MM.1S (cell line): Measurements from ENCODE around the gene WDR77.

Source experiments
- DNase-seq: peaks from one replicate; pipeline ENCODE4 v3.0.0-alpha.2; 2015
- H2AFZ ChIP-seq: fragments of 300-600 bp; sonication (generic); 2 replicates; pipeline ENCODE4 v1.6.0; 2016; ENCODE audit warnings: antibody characterized with exemption, low read length
- H3F3A ChIP-seq: fragments of 300-600 bp; sonication (generic); 2 replicates; pipeline ENCODE4 v1.6.1; 2016; ENCODE audit warnings: mild to moderate bottlenecking, antibody characterized with exemption, low read length, moderate library complexity, mixed read lengths; ENCODE audit not compliant: insufficient read depth
- H3K27ac ChIP-seq: fragments of 300-600 bp; sonication (generic); 2 replicates; pipeline ENCODE4 v1.5.1; 2016; ENCODE audit warnings: mild to moderate bottlenecking, low read length
- H3K27me3 ChIP-seq: fragments of 300-600 bp; sonication (generic); replicated peaks from 2 replicates; pipeline ENCODE4 v1.6.0; 2016; ENCODE audit warnings: low read length; ENCODE audit not compliant: insufficient read depth
- H3K36me3 ChIP-seq: fragments of 300-600 bp; sonication (generic); replicated peaks from 2 replicates; pipeline ENCODE4 v1.6.1; 2016; ENCODE audit warnings: mild to moderate bottlenecking, low read length, mixed read lengths; ENCODE audit not compliant: insufficient read depth
- H3K4me1 ChIP-seq: fragments of 300-600 bp; sonication (generic); 2 replicates; pipeline ENCODE4 v1.6.1; 2016; ENCODE audit warnings: low read length, mixed read lengths
- H3K4me2 ChIP-seq: fragments of 300-600 bp; sonication (generic); 2 replicates; pipeline ENCODE4 v1.6.0; 2016; ENCODE audit warnings: low read depth, low read length
- H3K4me3 ChIP-seq: fragments of 300-600 bp; sonication (generic); 2 replicates; pipeline ENCODE4 v1.5.1; 2016; ENCODE audit warnings: low read length, mixed read lengths
- H3K79me2 ChIP-seq: fragments of 300-600 bp; sonication (generic); 2 replicates; pipeline ENCODE4 v1.6.1; 2016; ENCODE audit warnings: mixed run types, low read length, mixed read lengths
- H3K9ac ChIP-seq: fragments of 300-600 bp; sonication (generic); 2 replicates; pipeline ENCODE4 v1.6.1; 2016; ENCODE audit warnings: low read length, mixed read lengths
- H3K9me2 ChIP-seq: fragments of 300-600 bp; sonication (generic); replicated peaks from 2 replicates; pipeline ENCODE4 v1.6.1; 2016; ENCODE audit warnings: mild to moderate bottlenecking, low read length, mixed read lengths; ENCODE audit not compliant: insufficient read depth
- H3K9me3 ChIP-seq: fragments of 300-600 bp; sonication (generic); replicated peaks from 2 replicates; pipeline ENCODE4 v1.6.1; 2016; ENCODE audit warnings: mild to moderate bottlenecking, low read length, mixed read lengths; ENCODE audit not compliant: insufficient read depth
- H4K20me1 ChIP-seq: fragments of 300-600 bp; sonication (generic); 2 replicates; pipeline ENCODE4 v1.6.1; 2016; ENCODE audit warnings: mild to moderate bottlenecking, low read length, moderate library complexity, mixed read lengths; ENCODE audit not compliant: insufficient read depth
- CTCF ChIP-seq: fragments of 300-600 bp; sonication (generic); IDR thresholded peaks from 2 replicates; pipeline ENCODE4 v1.5.1; 2016; ENCODE audit warnings: antibody characterized with exemption, low read length, mixed read lengths
- EZH2 ChIP-seq: fragments of 300-600 bp; sonication (generic); optimal IDR thresholded peaks from 2 replicates; pipeline ENCODE3; 2017; ENCODE audit warnings: low read depth, mild to moderate bottlenecking, antibody characterized with exemption, low read length, mixed read lengths
- EZH2phosphoT487 ChIP-seq: fragments of 300-600 bp; sonication (generic); IDR thresholded peaks from 2 replicates; pipeline ENCODE4 v1.6.1; 2018; ENCODE audit warnings: antibody characterized with exemption, low read length

WDR77 gene

GRCh38 chr1:111476214-111476613 lies 27.2 kb upstream of the WDR77 start:
- Histone ChIP-seq H3F3A (no peaks in the 10 kb centered on the region), H3K4me2 (no peak overlapping the region), H3K4me3 (no peak overlapping the region), H3K79me2 (no peaks in the 10 kb centered on the region), H3K27me3 (peaks cover 41% of the 10 kb centered on the region), H3K27ac (no peak overlapping the region), H4K20me1 (no peaks in the 10 kb centered on the region), H3K9me2 (no peaks in the 10 kb centered on the region), H3K36me3 (no peaks in the 10 kb centered on the region), H3K9ac (no peak overlapping the region), H2AFZ (no peak overlapping the region), H3K4me1 (peaks cover 14% of the 10 kb centered on the region), H3K9me3 (no peaks in the 10 kb centered on the region)
- TF ChIP-seq EZH2 = no peak
- no peak for TF ChIP-seq CTCF
- no peak for TF ChIP-seq EZH2phosphoT487
- no peak for DNase-seq

- H3K79me2 ChIP-seq = no peaks in the 10 kb centered on the region
- H3K27ac ChIP-seq = no peak overlapping the region
- TF ChIP-seq EZH2 (no peak), CTCF (no peak), EZH2phosphoT487 (no peak)
- H3K36me3 ChIP-seq = no peaks in the 10 kb centered on the region
- no peak overlapping the region for H3K9ac ChIP-seq
- peaks cover 39% of the 10 kb centered on the region for H3K27me3 ChIP-seq
- no peak overlapping the region for H2AFZ ChIP-seq
- DNase-seq = no peak
- no peaks in the 10 kb centered on the region for H4K20me1 ChIP-seq
- peaks cover 14% of the 10 kb centered on the region for H3K4me1 ChIP-seq
- H3K4me2 ChIP-seq = no peak overlapping the region
- H3K9me3 ChIP-seq = no peaks in the 10 kb centered on the region
- no peaks in the 10 kb centered on the region for H3K9me2 ChIP-seq
- no peaks in the 10 kb centered on the region for H3F3A ChIP-seq
- no peak overlapping the region for H3K4me3 ChIP-seq
Observed at GRCh38 chr1:111475701-111476100, 26.6 kb upstream of the WDR77 start.

- no peak for TF ChIP-seq EZH2
- no peak for TF ChIP-seq CTCF
- TF ChIP-seq EZH2phosphoT487 = no peak
- H3K9ac ChIP-seq = no peak overlapping the region
- no peak overlapping the region for H3K4me2 ChIP-seq
- no peaks in the 10 kb centered on the region for H3F3A ChIP-seq
- H3K4me3 ChIP-seq = no peak overlapping the region
- H3K79me2 ChIP-seq = no peaks in the 10 kb centered on the region
- no peaks in the 10 kb centered on the region for H4K20me1 ChIP-seq
- DNase-seq = no peak
- no peak overlapping the region for H2AFZ ChIP-seq
- H3K9me3 ChIP-seq = no peaks in the 10 kb centered on the region
- no peaks in the 10 kb centered on the region for H3K9me2 ChIP-seq
- H3K36me3 ChIP-seq = no peaks in the 10 kb centered on the region
- no peak overlapping the region for H3K27ac ChIP-seq
- H3K27me3 ChIP-seq = peaks cover 27% of the 10 kb centered on the region
- H3K4me1 ChIP-seq = peaks cover 14% of the 10 kb centered on the region
Observed at GRCh38 chr1:111474521-111474920, 25.5 kb upstream of the WDR77 start.
